GM18907 (cell line): ENCODE data around the gene SCN11A.
"Not testable (repeated sequence)": the region's sequence is repeated elsewhere in the genome, so short reads cannot be mapped to it uniquely, and the experiment has no call there.

Source experiments
- ATAC-seq: cut with Tn5 transposase; IDR thresholded peaks from one replicate; pipeline ENCODE4 v1.9.1; 2021; ENCODE audit warnings: mild to moderate bottlenecking, moderate library complexity; ENCODE audit not compliant: unreplicated experiment

SCN11A gene

DNA sequence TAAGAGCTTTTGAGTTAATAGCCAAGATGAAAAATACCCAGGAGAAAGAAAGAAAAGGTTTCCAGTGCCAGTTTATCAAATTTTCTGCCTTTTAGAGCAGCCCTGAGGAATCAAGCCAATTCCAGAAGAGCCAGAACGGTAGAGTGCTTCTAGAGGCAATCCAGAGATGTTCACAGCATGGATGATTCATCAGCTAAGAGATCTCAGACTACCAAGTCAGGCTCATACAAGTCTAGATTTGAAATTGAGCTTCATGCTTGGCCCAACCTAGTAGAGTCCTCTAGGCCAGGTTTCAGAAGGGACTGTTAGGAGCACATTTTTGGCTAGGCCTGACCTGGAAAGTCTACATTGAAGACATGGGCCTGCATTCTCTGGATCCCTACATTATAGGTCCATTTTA is 15.5 kb upstream of the SCN11A start:
- ATAC-seq: no peak

DNA sequence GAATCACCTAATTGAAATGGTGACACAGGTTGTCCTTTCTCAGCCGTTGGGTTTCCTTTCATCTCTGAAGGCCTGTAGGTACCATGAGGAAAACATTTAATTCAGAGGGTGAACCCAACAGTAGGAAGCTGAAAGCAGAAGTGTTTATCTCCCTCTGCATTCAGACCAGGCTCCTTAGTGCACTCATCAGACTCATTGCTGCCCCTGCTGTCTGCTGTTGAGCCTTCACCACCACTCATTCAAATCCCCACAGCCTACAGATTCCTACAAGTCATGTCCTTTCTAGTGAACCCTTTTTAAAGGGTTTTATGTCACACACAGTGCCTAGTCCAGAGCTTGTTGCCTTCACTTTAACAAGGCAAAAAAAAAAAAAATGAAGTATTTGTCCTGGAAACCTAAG is 13.5 kb upstream of the SCN11A start:
- ATAC-seq: peak; percentile 89

DNA sequence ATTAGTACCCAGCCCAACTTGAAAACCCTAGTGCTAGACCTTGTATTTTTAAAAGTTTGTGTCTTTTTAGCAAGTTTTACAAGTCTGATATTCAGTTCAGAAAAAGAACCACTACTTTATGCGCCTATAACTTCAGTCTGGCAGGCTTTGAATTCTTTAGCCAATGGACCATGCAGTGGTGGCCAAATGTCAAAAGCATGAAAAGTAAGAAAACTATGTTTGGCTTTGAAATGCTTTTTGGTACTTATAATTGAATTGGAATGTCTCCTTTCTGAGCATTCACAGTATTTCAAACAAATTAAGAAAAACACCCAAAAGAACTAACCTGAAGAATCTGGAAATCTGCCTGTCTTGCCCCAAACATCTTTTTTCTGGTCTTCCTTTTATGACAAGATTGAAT is 12.9 kb upstream of the SCN11A start:
- ATAC-seq: no peak

DNA sequence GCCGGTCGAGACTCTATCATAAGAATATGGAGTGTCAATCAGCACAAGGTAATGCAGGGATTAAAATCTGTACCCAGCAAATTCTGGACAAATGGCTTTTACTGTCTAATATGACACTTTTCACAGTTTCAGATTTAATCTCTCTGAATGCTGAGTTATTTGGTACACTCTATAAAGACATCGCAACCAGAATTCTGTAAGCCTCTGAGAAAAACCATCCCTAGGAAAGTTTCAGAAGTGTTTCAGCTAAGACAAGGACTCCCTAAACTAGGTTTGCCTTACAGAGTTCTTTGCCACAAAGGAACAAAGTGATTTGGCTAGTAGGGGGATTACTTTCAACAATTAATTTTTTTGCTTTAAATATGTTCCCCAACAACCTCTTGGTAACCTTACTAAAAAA is 11.4 kb upstream of the SCN11A start:
- ATAC-seq: no peak

DNA sequence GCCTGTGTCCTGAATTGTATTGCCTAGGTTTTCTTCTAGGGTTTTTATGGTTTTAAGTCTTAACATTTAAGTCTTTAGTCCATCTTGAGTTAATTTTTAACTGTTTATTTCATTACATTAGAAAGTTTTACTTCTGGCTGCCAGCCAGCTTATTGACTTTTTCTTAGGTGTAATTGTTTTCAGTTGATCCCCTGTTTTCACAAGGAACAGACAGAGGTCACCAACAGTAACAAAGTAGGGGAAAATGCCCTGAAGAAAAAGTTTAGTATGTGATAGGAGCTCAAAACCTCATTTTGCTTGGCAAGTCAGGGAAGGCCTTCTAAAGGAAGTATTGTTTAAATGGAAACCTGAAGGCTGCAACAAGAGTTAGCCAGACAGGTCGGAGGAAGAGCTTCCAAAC is 10.4 kb upstream of the SCN11A start:
- ATAC-seq: no peak

DNA sequence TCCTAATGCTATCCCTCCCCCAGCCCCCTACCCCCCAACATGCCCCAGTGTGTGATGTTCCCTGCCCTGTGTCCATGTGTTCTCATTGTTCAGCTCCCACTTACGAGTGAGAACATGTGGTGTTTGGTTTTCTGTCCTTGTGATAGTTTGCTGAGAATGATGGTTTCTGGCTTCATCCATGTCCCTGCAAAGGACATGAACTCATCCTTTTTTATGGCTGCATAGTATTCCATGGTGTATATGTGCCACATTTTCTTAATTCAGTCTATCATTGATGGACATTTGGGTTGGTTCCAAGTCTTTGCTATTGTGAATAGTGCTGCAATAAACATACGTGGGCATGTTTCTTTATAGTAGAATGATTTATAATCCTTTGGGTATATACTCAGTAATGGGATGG is 9.5 kb upstream of the SCN11A start:
- ATAC-seq: not testable (repeated sequence)

DNA sequence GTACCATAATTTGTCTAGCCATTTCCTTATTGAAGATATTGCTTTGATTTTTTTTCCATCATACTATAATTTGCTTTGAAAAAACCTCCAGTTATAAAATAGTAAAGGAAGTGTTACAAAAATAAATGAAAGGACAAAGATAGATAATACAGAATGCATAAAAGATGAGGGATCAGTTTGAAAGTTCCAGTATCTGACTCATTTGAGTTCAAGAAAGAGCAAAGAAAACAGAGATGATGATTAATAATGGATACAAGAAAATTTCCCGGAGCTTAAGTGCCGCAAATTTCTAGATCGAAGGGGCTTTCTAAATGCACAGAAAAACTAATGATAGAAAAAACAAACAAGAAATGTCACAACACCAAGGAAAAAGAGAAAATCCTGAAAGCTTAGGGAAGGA is 4.4 kb upstream of the SCN11A start:
- ATAC-seq: no peak

DNA sequence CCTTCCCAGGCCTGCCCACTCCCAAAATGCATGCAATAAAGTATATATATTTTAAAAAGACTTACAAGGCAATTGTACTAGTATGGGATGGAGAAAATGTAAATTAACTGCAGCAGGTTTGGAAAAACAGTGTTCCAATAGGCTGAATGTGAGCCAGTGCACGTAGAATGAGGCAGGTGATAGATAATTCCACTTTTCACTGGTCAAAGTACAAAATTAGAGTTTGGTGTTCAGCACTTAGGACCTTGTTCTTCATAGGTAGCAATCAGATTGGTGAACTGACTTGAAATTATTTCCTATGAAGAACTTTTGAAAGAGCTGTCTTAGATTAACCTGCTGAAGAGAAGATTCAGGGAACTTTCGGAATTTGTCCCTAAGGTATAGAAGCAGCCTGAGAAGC is 2.0 kb upstream of the SCN11A start:
- ATAC-seq: no peak

DNA sequence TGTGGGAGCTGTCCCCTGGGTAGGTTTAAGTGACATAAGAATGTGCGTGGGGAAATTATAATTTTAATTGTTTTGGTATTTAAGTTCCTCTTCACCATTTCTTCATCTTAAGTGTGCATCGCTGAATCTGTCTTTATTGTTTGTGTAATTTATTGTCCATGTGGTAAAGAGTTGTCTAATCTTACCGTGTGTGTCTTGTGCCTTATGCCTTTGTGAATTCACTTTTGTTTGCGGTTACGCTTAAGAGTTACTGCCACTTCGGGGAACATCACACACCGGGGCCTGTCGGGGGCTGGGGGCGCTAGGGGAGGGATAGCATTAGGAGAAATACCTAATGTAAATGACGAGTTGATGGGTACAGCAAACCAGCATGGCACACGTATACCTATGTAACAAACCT is 839 bp upstream of the SCN11A start:
- no peak for ATAC-seq

DNA sequence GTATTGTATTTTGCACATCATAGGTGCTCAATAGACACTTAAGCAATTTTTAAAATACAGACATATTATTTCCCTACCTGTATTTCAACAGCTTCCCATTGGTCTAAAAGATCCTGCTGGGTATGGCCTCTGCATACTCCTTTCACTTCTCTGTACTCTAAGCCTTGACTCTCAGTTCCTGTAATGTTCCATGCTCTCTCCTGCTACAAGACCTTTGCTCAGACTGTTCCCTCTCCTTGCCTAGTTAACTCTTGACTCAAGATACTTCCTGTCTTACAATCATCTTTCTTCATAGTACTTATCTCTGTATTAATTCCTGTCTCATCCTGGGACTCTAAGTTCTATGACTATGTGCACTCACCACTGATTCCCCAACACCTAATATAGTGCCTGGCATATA is 1.7 kb downstream of the SCN11A start:
- ATAC-seq: no peak

DNA sequence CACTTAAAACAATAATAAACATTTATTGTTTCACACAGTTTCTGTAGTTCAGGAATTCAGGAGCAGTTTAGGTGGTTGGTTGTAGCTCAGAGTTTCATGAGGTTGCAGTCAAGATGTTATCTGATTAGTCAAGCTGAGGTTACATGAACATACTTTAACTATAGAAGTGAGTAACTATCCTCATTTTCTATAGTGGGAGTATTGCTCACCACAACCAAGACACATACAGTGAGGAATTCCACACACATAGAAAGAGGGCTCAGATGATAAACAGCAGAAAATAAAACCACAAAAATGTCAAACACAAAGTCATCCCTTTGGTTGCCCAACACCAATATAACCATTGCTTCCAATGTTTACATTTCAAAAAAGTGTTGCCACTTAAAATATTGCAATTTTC is 13.6 kb downstream of the SCN11A start:
- no peak for ATAC-seq

DNA sequence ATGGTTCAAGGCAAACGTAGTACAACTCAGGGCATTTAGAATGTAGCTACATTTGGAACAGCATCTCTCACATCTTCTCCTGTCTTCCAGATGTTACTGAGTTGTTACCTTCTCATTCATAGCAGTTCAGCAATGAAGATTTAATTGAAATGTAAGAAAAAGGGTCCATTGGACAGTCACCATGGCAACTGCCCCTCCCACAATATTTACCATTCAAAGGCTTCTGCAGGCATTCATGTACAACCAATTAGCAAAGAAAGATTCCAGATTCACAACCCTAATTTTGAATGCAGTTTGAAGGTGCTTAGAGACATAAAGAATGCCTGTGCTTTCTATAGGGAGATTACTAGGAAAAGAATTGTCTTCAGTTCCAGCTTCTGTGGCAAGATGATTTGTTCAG is 22.2 kb downstream of the SCN11A start:
- ATAC-seq: no peak

DNA sequence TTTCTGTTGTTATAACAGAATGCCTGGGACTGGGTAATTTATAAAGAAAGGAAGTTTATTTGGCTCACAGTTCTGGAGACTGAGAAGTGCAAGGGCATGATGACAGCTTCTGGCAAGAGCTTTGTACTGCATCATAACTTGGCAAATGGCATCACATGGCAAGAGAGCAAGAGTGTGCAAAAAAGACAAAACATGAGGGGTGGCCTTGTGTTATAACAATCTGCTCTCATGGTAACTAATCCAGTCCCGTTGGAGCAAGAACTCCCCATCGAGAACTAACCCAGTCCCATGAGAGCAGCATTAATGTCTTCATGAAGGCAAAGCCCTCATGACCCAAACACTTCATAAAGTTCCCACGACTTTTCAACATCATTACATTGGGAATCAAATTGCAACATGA is 23.2 kb downstream of the SCN11A start:
- no peak for ATAC-seq

DNA sequence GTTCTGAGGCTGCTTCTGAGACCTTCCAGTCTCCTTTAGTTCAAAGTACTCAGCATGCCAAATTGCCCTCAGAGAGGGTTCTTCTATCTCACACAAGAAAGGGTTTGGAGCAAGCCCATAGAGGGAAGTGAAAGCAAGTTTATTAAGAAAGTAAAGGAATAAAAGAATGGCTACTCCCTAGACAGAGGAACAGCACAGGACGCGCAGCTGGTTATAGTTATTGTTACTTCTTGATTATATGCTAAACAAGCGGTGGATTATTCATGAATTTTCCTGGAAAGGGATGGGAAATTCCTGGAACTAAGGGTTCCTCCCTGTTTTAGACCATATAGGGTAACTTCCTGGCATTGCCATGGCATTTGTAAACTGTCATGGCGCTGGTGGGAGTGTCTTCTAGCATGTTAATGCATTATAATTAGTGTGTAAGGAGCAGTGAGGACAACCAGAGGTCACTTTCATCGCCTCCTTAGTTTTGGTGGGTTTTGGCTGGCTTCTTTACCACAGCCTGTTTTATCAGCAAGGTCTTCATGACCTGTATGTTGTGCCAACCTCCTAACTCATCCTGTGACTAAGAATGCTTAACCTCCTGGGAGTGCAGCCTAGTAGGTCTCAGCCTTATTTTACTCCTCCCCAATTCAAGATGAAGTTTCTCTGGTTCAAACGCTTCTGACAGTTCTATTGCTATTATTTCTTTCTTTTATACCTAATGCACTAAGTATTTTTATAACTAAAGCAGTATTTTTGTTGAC is 26.3 kb downstream of the SCN11A start:
- no peak for ATAC-seq

DNA sequence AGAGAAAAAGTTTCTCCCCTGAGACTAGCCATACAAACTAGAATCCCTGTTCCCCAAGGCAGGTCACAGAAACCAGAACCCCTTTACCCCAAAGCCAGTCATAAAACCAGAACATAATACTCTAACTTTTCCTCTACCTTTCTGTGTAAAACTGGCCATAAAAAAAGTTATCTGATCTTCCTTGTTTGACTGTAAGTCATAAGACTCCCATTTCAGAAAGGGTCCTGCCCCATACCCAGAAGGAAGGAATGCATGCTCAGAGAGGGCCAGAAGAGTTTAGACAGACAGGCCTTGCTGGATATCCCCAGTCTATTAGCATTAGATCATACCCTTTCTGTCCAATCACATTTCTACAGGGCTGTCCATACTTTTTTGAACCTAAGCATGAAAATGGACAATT is 27.2 kb downstream of the SCN11A start:
- no peak for ATAC-seq

DNA sequence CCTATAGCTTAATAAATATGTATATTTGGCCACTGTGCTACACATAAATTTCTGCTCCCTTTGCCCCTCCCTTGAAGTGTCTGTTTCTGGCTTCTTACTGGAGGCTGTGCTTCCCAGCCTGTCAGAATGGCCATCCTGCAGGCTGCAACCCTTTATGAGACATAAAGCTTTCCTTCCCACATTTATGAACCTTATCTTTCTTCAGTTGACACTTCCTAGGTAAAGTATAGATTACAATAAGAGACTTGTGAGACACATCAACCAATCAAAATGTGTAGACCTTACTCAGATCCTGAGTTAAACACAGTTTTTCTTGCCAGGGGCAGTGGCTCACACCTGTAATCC is 29.5 kb downstream of the SCN11A start:
- ATAC-seq: no peak

DNA sequence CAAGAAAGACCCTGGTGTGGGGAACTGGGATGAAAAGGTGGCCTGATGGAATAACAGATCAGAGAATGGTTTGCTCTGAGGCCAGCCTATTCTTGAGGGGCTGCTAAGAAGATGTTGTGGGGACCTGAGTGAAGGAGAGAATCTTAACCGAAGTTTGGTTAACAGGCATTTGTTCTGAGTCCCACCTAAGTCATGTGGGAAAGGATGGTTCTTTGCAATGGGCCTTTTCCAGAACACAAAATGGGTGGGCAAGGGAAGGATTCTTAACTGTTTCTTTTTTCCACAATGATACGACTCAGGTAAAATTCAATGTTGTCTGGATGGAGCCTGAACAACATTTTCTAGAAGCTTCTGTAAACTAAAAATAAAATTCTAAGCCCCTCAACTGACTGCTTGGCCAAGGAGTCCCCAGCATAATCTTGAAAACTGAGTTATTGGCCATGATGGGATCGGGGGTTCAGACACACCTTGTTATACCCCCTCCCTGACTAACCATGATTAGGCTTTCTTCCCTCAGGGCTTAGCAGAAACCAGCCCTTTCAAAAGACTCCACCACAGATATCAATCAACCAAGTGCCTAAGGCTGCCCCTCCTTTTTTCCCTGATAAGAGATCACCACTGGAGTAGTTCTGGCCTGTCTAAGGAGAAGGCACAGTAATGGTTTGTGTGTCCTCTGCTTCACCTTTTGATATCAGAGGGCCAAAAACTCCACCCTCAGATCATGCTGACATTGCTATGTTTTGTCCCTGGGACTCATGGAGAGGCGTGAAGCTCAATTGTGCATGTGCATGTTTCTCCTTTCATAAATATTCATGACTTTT is 30.1 kb downstream of the SCN11A start:
- no peak for ATAC-seq

DNA sequence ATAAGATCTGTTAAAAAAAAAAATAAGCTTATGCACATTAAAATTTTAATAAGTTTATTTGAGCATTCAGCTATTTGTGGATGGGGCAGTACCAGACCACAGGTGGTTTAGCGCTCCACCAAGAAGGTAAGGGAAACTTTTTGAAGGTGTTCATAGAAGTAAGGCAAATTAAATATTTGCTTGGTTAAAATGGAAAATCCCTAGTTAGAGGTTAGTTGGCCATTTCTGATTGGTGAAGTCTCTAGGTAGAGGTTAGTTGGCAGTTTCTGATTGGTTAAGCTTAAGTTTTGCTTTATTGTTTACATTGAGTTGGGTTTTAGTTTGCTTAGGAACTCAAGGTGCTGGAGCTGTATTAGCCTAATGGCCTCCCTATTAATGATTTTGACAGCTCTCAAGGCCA is 30.7 kb downstream of the SCN11A start:
- ATAC-seq: peak; percentile 85

DNA sequence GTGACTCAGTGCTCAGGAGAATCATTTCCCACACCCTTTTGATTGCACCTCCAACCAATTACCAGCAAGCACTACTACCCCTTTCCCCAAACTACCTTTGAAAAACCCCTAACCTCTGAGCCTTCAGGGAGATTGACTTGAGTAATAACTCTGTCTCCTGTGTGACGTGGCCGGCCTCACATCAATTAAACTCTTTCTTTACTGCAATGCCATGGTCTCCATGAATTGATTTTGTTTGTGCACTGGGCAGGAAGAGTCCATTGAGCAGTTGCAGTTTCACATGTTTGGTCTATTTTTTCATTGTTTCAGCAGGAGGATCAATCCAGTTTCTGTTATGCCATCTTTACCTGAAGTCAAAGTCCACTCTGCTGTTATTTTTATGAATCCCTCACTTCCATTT is 32.4 kb downstream of the SCN11A start:
- ATAC-seq: no peak

DNA sequence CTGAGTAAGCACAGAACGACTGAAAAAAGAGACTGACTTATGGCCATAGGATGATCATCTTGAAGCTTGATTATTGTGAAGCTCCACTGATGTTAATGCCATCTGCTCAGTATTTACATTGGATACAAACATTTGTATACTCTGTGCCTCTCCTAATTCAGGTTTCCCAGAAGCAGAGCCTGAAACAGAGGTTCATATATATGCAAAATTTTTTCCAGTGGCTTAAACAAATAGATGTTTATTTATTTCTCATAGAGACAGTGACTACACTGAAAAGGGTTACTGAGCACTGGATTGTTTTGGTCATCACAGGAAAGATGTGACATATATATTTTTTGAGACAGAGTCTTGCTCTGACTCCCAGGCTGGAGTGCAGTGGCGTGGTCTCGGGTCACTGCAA is 36.3 kb downstream of the SCN11A start:
- ATAC-seq: no peak

DNA sequence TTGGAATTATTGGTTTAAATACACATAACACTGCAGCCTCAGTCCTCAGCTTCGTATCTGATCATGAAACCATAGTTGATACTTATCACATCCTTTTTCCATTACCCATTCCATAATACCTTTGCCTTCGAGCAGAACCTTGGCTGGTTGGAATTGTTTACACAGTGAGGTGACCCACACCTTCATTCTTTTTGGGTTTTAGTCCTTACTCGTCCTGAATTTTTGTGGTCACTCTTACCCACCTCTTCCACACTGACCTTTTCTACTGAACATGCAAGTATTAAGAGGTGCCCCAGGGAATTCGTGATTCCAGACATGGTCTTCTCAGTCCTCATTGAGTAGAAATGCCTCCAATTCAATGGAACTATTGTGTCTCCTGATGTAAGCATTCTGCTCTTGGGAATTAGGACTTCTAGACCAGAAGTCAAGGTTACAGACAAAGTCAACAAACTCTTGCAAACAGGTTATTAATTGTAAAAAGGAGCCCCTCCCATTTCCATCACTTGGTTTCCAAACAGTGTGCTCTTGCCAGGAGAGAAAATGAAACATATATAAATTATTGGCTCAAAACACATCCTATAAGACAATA is 37.7 kb downstream of the SCN11A start:
- ATAC-seq: no peak

DNA sequence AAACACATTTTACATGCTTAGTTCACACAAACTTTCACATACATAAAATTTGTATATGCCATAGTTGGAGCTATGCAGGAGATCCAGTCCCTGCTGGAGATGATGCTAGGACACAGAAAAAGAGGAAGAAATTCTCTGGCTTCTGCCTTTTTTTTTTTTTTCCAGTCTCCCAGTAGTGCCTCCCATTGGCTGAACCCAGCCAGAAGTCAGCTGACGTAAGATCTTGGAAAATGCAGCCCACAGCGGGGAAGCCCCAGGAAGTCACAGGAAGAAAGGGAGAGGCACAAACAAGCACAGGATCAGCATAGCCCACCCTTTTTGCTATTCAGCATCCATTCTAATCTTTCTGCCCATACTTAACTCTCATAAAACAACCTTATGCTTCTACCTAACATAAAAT is 38.5 kb downstream of the SCN11A start:
- no peak for ATAC-seq
